HG03039 (cell line): ENCODE data around the gene DNAAF5.
"Not testable (repeated sequence)": the region's sequence is repeated elsewhere in the genome, so short reads cannot be mapped to it uniquely, and the experiment has no call there.

Experiments
- ATAC-seq: cut with Tn5 transposase; IDR thresholded peaks from one replicate; pipeline ENCODE4 v1.9.1; 2021; ENCODE audit warnings: mild to moderate bottlenecking, moderate library complexity; ENCODE audit not compliant: unreplicated experiment

DNAAF5 gene

GRCh38 chr7:745431-746154, 19.1 kb downstream of the DNAAF5 start:
- ATAC-seq = no peak

- no peak for ATAC-seq
These were observed 19.9 kb downstream of the DNAAF5 start for GRCh38 chr7:746155-747061.

GRCh38 chr7:747186-747585, 20.7 kb downstream of the DNAAF5 start:
- ATAC-seq = no peak

GRCh38 chr7:748446-748845, 21.9 kb downstream of the DNAAF5 start:
- ATAC-seq = no peak

GRCh38 chr7:749140-749551, 22.6 kb downstream of the DNAAF5 start:
- no peak for ATAC-seq

- ATAC-seq = no peak
These were observed 23.8 kb downstream of the DNAAF5 start for GRCh38 chr7:750111-750905.

GRCh38 chr7:751826-752225, 25.3 kb downstream of the DNAAF5 start:
- ATAC-seq = no peak

- not testable (repeated sequence) for ATAC-seq
These were observed 25.8 kb downstream of the DNAAF5 start for GRCh38 chr7:752256-752655.

- no peak for ATAC-seq
These were observed 26.7 kb downstream of the DNAAF5 start for GRCh38 chr7:753190-753589.

GRCh38 chr7:754531-755412, 28.3 kb downstream of the DNAAF5 start:
- ATAC-seq = no peak

- no peak for ATAC-seq
These were observed 28.9 kb downstream of the DNAAF5 start for GRCh38 chr7:755413-755805.

GRCh38 chr7:756231-756927, 29.9 kb downstream of the DNAAF5 start:
- ATAC-seq = no peak

- ATAC-seq = no peak
These were observed 30.5 kb downstream of the DNAAF5 start for GRCh38 chr7:756928-757560.

- no peak for ATAC-seq
These were observed 31.3 kb downstream of the DNAAF5 start for GRCh38 chr7:757741-758163.

GRCh38 chr7:759569-759968, 33.1 kb downstream of the DNAAF5 start:
- ATAC-seq = no peak

GRCh38 chr7:760006-760405, 33.5 kb downstream of the DNAAF5 start:
- no peak for ATAC-seq

- ATAC-seq = no peak
These were observed 34.6 kb downstream of the DNAAF5 start for GRCh38 chr7:761101-761500.

GRCh38 chr7:761631-762030, 35.1 kb downstream of the DNAAF5 start:
- no peak for ATAC-seq

- no peak for ATAC-seq
These were observed 36.4 kb downstream of the DNAAF5 start for GRCh38 chr7:762885-763284.
